HG03469 (cell line): ENCODE measurements around the gene TJP2.

Source experiments
- ATAC-seq: cut with Tn5 transposase; IDR thresholded peaks from one replicate; pipeline ENCODE4 v1.9.1; 2021; ENCODE audit warnings: mild to moderate bottlenecking, moderate library complexity, moderate number of reproducible peaks; ENCODE audit not compliant: unreplicated experiment

The TJP2 gene

DNA sequence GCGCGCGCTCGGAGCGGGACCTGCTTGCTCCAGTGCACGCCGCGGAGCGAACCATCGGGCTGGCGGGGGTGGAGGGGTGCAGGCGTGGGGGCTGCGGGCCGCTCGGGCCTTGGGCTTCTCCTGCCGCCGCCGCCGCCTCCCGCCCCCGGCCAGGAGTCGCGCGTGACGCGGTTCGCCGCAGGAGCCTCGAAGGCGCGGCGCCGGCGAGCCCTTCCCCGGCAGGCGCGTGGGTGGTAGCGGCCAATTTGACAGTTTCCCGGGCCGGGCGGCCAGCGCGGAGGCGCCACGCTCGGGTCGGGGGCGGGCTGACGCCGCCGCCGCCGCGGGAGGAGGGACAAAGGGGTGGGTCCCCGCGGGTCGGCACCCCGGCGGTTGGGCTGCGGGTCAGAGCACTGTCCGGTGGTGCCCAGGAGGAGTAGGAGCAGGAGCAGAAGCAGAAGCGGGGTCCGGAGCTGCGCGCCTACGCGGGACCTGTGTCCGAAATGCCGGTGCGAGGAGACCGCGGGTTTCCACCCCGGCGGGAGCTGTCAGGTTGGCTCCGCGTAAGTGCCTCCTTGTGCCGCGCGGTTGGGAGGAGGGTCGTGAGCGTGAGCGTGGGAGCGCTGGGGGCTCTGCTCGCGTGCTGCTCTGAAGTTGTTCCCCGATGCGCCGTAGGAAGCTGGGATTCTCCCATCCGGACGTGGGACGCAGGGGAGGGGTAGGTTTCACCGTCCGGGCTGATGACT is at the start of gene TJP2:
TJP2 (plus strand) TSS at position 387 of the 725 bp plus-strand sequence; CDS start at position 483, 96 bp downstream.
- no peak for ATAC-seq

DNA sequence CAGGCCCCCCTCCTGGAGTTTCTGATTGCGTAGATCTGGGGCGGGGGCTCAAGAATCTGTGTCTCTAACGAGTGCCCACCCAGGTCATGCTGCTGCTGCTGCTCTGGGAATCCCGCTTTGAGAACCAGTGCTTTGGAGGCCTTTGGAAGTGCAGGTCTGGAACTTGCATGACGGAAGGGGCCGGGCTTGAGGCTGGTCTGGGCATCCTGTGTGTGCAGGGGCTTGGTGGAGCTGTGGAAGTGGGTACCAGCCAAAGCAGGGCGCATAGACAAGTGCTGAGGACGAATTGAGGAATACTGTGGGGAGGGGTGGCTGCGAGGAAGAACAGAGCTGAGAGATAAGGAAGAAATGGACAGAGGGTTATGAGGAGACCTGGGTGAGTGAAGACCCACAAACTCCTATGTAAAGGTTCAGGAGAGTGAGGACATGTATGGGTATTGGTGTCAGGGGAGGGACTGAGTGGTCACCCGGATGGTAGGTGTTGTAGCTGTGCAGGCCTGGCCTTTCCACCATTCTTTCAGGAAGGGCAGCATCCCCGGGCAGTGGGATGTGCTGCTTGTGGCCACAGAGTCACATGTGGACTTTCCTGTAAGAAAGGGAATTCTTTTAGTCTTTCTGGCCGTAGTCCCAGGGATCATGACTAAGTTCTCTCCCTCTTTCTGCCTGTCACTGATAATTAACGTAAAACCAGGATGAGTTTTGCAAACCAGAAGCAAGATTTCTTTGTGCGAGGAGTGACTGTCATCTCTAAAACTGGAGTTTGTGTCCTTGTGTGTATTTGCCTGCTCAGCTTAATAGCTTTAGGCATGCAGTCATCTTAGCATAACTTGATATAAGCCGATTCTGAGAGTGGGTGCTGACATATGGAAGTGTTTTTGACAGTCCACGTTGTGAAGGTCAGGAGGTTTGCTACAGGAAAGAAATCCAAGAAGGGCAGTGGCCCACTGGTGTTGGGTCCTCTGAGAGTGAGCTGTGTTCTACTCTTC is 43.3 kb upstream of the TJP2 start:
- no peak for ATAC-seq

DNA sequence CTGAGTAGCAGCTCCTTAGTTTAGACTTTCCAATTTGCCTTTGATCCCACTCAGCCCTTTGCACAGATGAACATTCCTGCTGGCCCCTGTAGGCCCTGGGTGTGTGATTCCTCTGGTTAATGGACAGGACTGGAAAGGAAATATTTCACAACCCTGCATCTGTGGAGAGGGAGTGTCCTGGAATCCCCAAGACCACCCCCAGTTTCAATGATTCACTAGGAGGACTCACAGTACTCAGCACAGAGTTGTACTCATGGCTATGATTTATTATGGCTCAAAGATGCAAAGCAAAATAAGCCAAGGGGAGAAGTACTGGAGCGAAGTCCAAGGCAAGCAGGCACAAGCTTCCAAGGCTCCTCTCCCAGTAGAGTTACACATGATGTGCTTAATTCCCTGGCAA is 42.4 kb upstream of the TJP2 start:
- no peak for ATAC-seq

DNA sequence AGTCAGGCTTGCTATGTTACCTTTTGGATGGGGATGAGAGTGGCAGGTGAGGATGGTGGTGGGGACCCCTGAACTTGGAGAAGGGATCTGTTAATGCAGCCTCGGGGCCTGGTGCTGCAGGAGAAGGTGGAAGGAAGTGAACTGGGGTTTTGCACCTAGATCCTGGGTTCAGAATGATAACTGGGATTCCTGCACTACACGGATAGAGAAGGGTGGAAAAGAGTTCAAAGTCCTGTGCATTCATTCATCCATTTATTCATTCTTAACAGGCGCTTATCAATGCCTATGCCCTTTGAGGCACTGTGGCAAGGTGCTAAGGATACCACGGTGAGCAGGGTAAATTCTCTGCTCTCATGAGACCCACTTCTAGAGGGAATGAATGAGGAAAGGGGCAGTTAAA is 41.7 kb upstream of the TJP2 start:
- no peak for ATAC-seq

DNA sequence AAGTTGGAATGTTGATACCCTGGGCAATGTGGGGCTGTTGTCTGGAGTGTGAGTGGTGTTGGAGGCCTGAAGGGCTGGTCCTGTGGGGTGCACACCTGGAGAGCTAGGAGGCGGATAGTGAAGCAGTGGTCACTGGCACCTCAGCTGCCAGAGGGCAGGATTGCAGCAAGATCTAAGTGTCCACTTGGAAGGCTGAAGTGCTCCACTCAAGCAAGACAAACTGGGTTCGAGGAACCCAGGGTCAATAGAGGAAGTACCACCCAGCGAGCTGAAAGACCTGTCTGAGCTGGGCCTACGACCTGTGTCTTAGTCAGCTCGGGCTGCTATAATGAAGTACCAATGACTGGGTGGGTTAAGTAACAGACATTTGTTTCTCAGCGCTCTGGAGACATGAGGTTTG is 39.7 kb upstream of the TJP2 start:
- no peak for ATAC-seq

DNA sequence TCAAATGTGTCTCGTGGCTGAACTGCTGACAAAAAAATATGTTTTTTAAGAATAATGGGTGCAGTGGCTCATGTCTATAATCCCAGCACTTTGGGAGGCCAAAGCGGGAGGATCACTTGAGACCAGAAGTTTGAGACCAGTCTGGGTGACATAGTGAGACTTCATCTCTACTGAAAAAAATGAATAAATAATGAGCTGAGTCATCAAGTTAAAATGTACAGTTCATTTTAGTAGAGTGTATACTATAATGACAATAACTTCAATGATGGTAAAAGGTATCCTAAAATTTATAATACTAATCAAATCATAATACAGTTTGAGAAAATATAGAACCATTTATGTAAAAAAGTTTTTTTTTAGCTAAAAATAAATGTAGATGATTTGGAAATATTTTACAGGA is 37.9 kb upstream of the TJP2 start:
- no peak for ATAC-seq

DNA sequence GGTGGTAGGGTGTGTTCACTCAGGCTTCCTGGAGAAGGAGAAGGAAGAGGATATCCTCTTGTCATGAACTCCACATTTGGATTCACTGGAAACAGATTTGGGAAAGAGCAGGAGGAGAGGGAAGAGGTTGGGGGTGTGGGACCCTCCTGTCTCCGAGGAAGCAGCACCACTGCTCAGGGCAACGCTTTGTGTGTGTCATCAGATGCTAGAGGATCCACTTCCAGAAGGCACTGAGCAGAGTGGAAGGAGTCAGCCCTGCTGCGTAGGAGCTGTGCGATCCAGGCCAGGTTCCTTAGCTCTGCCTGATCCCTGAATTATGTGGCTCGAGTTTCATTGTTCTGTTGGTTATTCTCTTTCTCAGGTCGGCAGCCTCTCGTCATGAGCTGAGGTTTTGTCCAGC is 37.3 kb upstream of the TJP2 start:
- ATAC-seq, result no peak

DNA sequence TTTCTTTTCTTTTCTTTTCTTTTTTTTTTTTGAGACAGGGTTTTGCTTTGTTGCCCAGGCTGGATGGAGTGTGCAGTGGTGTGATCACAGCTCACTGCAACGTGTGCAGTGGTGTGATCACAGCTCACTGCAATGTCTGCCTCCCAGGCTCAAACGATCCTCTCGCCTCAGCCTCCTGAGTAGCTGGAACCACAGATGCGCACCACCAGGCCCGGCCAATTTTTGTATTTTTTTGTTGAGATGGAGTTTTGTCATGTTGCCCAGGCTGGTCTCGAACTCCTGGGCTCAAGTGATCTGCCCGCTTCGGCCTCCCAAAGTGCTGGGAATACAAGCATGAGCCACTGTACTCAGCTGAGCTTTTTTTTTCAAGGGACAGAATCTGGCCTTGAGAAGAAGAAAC is 36.8 kb upstream of the TJP2 start:
- no peak for ATAC-seq

DNA sequence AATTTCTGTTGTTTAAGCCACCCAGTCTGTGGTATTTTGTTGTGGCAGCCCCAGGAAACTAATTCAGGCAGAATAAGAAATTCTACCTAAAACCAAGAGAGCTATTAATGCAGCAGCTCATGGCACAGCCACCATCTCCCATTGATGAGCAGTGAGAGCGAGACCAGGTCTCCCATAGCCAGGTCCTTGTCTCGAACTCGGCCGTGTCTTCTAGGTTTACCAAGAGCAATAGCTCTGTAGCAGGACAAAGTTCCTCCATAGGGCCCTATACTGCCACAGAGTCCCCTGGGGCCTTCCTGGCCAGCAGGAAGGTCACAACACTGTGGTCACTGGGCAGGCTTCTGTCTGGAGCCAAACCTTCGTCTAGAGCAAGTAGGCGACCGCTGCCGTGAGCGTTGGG is 34.5 kb upstream of the TJP2 start:
- ATAC-seq, result no peak

DNA sequence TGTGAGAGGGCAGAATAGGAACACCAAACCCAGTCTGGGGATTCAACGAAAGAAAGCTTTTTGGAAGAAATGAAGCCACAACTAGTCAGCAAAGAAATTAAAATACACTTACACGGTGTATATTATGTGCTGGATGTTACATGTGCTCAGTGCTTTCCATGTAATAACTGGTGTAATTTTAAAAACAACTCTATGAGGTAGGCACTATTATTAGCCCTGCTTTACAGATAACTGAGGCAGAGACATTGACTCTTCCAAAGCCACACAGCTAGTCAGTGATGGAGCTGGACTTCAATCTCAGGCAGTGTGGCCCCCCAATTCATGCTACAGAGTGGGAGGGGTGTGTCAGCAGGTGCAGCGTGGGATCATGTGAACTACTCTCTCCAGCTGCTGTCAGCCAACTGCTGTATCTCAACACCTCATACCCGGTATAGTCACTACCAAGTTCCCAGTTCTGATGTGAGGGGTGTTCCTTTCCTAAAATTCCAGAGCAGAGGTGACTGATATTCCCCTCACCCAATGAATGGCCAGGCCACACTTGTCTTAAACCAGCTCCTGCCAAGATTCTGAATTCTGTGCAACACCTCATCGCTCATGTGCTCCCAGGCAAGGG is 33.8 kb upstream of the TJP2 start:
- ATAC-seq, result no peak

DNA sequence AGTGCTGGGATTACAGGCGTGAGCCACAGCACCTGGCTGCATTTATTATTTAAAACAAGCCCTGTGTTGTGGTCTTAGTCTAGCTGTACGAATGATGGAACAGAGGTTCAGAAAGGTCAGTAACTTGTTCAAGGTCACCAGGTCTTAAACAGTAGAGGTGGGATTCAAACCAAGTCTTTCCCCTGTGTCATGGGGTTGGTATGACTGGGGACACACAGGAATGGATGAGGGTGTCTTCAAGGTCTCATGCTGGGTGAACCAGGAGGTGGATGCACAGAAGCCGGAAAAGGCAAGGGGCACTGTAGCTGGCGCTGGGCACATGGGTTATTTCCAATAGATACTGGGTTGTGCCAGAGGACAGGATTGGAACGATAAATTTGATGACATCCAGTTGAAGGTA is 32.2 kb upstream of the TJP2 start:
- no peak for ATAC-seq

DNA sequence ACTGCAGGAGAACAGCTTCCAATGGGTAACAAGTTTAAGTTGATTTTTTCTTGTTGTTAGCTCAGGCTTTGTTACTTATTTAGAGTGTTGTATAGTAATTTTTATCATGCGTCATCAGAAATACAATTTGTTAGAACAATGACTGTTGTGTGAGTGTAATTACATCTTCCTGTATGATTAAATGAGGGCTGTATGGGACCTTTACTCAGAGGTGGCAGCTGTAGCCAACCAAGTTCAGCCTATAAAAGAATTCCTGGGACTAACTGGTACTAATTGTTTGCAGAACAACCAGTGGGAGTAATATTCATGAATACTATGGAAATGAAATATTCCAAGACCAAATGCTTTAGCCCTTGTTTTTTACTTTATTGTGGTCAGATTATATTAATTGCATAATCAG is 30.8 kb upstream of the TJP2 start:
- no peak for ATAC-seq

DNA sequence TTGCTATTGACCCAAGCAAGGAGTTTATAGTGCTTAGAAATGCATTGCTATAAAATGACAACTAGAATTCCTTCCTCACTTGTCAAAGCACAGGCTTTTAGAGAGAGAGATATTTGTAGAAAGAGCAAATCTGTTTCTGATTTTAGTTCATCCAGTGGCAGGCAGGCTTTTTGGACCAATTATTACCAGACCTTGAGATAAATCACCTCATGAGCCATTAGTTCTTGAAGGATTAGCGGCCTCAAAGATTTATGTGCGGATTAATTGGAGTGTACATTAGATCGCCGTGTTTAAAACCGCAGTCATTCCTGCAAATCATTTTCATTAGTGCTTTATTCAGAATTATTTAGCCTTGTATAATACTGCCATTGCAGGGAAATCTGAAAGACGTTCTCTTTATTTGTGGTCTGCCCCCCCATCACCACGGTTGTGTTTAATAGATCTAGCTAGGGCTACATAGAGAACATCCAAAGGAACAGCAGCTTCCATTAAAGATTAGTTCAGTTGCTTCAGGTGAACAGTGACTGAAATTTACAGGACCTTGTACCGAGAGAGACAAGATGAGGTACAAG is 28.8 kb upstream of the TJP2 start:
- no peak for ATAC-seq

DNA sequence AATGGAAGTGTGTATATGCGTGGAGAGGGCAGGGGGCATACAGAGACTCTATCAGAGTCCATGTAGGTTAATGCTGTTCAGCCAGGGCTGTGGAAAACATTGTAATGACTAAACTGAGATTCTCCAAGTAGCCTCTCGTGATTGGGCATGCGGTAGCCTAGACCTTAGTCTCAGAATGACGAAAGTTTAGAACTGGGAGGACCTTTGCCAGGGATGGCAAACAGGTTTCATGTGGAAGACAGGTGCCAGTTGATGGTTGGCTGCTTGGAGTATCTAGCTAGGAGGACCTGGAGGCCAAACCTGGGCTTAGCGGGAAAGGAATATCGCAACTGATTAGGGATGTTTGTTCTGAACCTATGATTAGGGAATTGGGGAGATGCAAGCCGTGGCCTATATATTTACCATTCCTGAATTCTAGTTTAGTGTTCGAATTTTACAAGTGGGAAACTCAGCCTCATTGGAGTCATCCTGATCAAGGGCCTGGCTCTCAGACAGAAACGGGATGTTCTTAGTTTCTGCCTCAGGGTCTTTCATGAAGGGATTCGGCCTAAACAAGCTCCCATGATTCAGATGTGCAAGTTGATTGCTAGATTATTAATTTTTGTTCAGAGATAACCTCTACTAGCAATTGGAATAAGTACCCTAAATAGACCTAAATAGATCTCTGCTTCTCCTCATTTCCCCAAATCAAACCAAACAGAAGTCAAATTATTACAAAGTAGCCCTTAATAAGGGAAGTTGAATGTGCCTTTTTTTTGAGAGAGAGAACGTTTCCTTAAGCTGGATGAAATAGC is 26.8 kb upstream of the TJP2 start:
- ATAC-seq, result no peak

DNA sequence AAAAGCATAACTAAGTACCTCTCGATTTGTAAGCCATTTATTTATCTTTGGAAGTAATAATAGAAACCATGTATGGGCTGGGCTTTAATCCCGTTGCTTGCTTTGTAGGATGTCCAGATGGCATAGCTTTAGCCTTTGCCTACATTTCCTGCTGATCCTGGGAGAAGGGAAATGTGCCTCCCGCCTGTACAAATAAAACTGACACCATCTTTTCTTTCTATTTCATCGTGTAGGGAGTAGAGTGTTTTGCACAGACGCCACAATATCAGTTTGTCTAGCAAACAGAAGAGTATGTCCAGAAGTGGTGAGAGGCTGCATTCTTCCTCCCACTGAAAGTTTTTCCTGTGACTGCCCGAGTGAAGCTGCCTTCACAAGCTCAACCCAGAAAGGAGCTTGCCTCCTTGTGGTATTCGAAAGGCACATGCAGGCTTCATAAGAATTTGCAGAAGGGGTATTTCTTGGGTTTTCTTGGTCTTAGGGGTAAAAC is 24.7 kb upstream of the TJP2 start:
- ATAC-seq, result no peak

DNA sequence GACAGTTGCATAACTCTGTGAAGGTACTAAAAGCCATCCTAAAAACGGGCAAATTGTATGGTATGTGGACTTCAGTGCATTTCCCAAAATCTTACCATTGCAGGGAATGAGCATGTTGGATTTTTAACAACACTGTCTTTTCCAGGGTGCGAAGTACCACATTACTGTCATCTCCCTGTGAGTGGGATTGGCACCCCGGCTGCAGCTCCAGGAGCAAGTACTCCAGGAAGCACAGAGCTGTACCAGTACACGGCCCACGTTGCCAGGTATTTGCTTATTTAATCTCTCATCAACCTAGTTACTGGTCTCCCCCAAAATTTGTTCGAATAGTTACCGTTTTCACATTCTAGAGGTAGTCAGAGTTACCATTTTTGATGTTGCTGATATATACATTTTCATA is 22.6 kb upstream of the TJP2 start:
- ATAC-seq, result no peak

DNA sequence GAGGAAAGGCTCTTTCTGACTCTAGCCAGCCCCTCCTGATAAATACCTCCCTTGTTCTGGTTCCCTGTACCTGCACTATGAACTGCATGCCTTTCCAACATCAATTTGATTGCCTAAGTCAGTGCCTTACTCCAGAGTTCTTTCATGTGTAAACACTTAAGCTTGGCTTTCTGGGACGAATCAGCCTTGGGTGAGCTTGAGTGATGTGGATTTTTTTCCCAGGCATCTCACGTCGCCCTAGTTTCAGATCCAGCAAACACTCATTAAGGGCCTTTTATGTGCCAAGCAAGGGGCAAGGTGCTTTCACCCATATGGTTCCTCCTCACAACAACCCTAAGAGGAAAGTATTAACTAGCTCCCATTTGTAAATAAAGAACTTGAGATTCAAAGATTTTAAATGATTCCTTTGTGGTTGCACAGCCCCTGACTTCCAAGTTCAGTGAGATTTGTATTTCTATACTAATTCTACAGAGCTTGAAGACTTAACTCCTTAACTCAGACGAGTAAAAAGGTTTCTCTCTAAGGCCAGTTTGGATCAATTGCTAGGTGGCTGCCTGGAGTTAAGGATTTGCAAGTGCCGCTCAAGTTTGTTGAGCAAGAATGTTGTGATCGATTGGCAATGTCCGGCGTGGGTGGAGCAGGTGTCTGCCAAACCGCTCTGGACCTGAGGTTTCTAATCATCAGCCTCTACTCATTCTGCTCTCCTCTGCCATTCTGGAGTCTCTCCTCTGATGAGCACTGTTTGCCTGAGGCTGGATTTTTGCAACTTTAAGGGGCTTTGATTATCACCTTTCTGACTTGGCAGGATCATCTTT is 20.2 kb upstream of the TJP2 start:
- no peak for ATAC-seq

DNA sequence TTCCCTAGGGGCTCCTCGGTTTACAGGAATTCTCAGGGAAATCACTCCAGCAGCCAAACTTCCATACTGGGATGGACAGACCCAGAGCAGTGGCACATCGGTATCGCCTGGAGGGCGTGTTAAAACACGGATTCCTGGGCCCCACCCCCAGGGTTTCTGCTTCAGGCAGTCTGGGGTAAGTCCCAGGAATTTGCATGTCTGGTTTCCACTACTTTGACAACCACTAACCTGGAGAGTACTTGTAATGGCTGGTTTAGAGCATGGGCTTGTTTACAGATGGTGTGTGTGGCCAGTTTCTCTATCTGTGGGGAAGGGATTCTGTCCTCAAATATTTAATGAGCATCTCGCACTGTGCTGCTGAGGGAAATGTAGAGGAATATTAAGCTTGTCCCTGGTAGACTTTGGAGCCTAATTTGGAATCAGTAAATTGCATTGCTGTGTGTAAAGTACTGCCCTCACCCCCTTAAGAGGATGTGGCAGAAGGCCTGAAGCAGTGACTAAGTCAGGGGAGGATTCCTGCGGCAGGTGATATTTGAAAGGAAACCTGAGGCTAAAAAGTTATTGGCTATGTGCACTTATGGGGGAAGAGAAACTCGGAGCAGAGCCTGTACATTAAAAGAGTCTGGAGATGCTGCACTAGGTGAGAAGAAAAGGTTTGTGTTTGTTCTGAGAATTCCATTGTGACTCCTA is 18.6 kb upstream of the TJP2 start:
- peak; percentile 97 for ATAC-seq
